Brain microvascular endothelial cell (primary cell): ENCODE measurements around the gene KRT12.

Experiments
- DNase-seq: peaks from one replicate; pipeline ENCODE4 v3.0.0-alpha.2; 2020
- H3K27ac ChIP-seq: fragments of 250-450 bp; sonication (Bioruptor Pico); 2 replicates; pipeline ENCODE4 v1.5.1; 2020; ENCODE audit warnings: mild to moderate bottlenecking, moderate library complexity
- H3K27me3 ChIP-seq: fragments of 250-450 bp; sonication (Bioruptor Pico); replicated peaks from 2 replicates; pipeline ENCODE4 v1.5.1; 2020; ENCODE audit warnings: mild to moderate bottlenecking
- H3K36me3 ChIP-seq: fragments of 250-450 bp; sonication (Bioruptor Pico); replicated peaks from 2 replicates; pipeline ENCODE4 v1.5.1; 2020; ENCODE audit warnings: mild to moderate bottlenecking
- H3K4me3 ChIP-seq: 2 replicates; pipeline ENCODE4 v1.5.1; 2011; ENCODE audit warnings: low read depth, mild to moderate bottlenecking, control low read depth, low read length, moderate library complexity
- in situ Hi-C: cut with HindIII; loops from 2 replicates; pipeline ENCODE4 v1.10.0; 2017; ENCODE audit warnings: low sequenced_read_pairs, low pct_ligation_motif_present
- TF ChIP-seq, protein P1 (sequence below): IDR thresholded peaks from 2 replicates; pipeline ENCODE4 v1.5.1; 2011; ENCODE audit warnings: low read depth, mild to moderate bottlenecking, moderate library complexity, low read length, control low read depth, inconsistent platforms; ENCODE audit errors: missing control alignments

KRT12 gene

GRCh38 chr17:40903129-40903847 is 36.3 kb upstream of the KRT12 start:
- H3K27me3 ChIP-seq = no peaks in the 10 kb centered on the region
- H3K4me3 ChIP-seq = no peak overlapping the region
- TF ChIP-seq, protein P1, sequence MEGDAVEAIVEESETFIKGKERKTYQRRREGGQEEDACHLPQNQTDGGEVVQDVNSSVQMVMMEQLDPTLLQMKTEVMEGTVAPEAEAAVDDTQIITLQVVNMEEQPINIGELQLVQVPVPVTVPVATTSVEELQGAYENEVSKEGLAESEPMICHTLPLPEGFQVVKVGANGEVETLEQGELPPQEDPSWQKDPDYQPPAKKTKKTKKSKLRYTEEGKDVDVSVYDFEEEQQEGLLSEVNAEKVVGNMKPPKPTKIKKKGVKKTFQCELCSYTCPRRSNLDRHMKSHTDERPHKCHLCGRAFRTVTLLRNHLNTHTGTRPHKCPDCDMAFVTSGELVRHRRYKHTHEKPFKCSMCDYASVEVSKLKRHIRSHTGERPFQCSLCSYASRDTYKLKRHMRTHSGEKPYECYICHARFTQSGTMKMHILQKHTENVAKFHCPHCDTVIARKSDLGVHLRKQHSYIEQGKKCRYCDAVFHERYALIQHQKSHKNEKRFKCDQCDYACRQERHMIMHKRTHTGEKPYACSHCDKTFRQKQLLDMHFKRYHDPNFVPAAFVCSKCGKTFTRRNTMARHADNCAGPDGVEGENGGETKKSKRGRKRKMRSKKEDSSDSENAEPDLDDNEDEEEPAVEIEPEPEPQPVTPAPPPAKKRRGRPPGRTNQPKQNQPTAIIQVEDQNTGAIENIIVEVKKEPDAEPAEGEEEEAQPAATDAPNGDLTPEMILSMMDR = no peak
- in situ Hi-C loops = no loop called here
- peak overlapping the region; percentile 25 for H3K27ac ChIP-seq
- H3K36me3 ChIP-seq = no peaks in the 10 kb centered on the region
- peak; percentile 19 for DNase-seq

DNA sequence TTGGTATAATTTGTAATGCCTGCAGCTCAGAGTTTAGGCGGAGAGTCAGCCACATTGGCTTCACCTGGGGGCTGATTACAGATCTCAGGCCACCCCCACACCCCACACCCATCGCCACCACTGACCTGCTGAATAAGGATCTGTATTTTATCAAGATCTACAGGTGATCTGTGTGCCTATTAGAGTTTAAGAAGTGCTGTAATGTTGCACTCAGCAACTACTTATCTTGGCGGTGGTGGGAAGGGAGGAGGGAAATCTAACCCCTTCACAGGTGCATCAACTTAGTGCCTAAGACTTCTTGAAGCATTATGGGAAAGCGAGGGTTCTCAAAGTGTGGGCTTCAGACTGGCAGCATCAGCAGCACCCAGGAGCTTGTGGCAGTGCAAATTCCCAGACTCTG is 35.5 kb upstream of the KRT12 start:
- H3K27me3 ChIP-seq = no peaks in the 10 kb centered on the region
- in situ Hi-C loops = no loop called here

GRCh38 chr17:40901981-40902474 is 35.0 kb upstream of the KRT12 start:
- DNase-seq = no peak
- TF ChIP-seq, protein P1 = no peak
- Histone ChIP-seq H3K27ac (no peak overlapping the region), H3K4me3 (no peak overlapping the region), H3K27me3 (no peaks in the 10 kb centered on the region), H3K36me3 (no peaks in the 10 kb centered on the region)
- in situ Hi-C loops = no loop called here

More for the DNA sequence above, 35.5 kb upstream of the KRT12 start:
- Histone ChIP-seq H3K36me3 (no peaks in the 10 kb centered on the region), H3K27ac (no peak overlapping the region), H3K4me3 (no peak overlapping the region)
- DNase-seq = no peak
- TF ChIP-seq, protein P1 = no peak

- in situ Hi-C loops = no loop called here
- TF ChIP-seq, protein P1 = no peak
These were observed 33.9 kb upstream of the KRT12 start for GRCh38 chr17:40900809-40901356.

GRCh38 chr17:40896916-40897455 is 30.0 kb upstream of the KRT12 start:
- H3K27ac ChIP-seq = no peak overlapping the region
- TF ChIP-seq, protein P1 = no peak
- no peaks in the 10 kb centered on the region for H3K27me3 ChIP-seq
- no peak overlapping the region for H3K4me3 ChIP-seq
- H3K36me3 ChIP-seq = no peaks in the 10 kb centered on the region
- in situ Hi-C loops = no loop called here
- DNase-seq = no peak

More at GRCh38 chr17:40900809-40901356, 33.9 kb upstream of the KRT12 start:
- Histone ChIP-seq H3K36me3 (no peaks in the 10 kb centered on the region), H3K4me3 (no peak overlapping the region), H3K27ac (no peak overlapping the region), H3K27me3 (no peaks in the 10 kb centered on the region)
- no peak for DNase-seq
